ENCODE measurements around the gene CAMTA1. TPM values are rescaled to one million over a fixed set of nuclear protein-coding genes. Genes with fewer than 3 reads are reported as not detected.
"Not testable (repeated sequence)": the region's sequence is repeated elsewhere in the genome, so short reads cannot be mapped to it uniquely, and the experiment has no call there.

CAMTA1 gene
- total RNA-seq, 2 experiments from 2014 or later, result 45.5 to 45.6 TPM

GRCh38 chr1:7326366-7326765, 541.1 kb downstream of the CAMTA1 start:
- Mint-ChIP-seq H3K36me3 (no peaks in the 10 kb centered on the region), H3K4me3 (no peak overlapping the region), H3K27ac (no peak overlapping the region), H3K9me3 (peaks cover 7% of the 10 kb centered on the region), H3K27me3 (peaks cover 10% of the 10 kb centered on the region), H3K4me1 (no peaks in the 10 kb centered on the region)
- POLR2A ChIA-PET, result no interaction called here
- DNase-seq (no peak), ATAC-seq (ENCODE audit: low read depth) (no peak)

- no peak for DNase-seq
- POLR2A ChIA-PET, result no interaction called here
Observed at GRCh38 chr1:7327849-7328248, 542.6 kb downstream of the CAMTA1 start.

GRCh38 chr1:7329868-7330615, 544.8 kb downstream of the CAMTA1 start:
- Mint-ChIP-seq H3K9me3 (peaks cover 4% of the 10 kb centered on the region), H3K27ac (no peak overlapping the region), H3K4me3 (no peak overlapping the region), H3K36me3 (no peaks in the 10 kb centered on the region), H3K4me1 (peaks cover 2% of the 10 kb centered on the region), H3K27me3 (peaks cover 14% of the 10 kb centered on the region)
- DNase-seq (no peak), ATAC-seq (ENCODE audit: low read depth) (no peak)
- POLR2A ChIA-PET, result no interaction called here

More at GRCh38 chr1:7327849-7328248, 542.6 kb downstream of the CAMTA1 start:
- Mint-ChIP-seq H3K36me3 (no peaks in the 10 kb centered on the region), H3K4me1 (no peaks in the 10 kb centered on the region), H3K27me3 (peaks cover 10% of the 10 kb centered on the region), H3K9me3 (peaks cover 7% of the 10 kb centered on the region), H3K4me3 (no peak overlapping the region), H3K27ac (no peak overlapping the region)
- ATAC-seq (ENCODE audit: low read depth), result no peak

GRCh38 chr1:7330726-7331125, 545.5 kb downstream of the CAMTA1 start:
- DNase-seq, H3K9me3 Mint-ChIP-seq, POLR2A ChIA-PET: not testable (repeated sequence)

GRCh38 chr1:7331926-7332535, 546.8 kb downstream of the CAMTA1 start:
- Mint-ChIP-seq H3K36me3 (no peaks in the 10 kb centered on the region), H3K4me1 (peaks cover 2% of the 10 kb centered on the region), H3K27ac (no peak overlapping the region), H3K4me3 (no peak overlapping the region), H3K9me3 (peaks cover 1% of the 10 kb centered on the region), H3K27me3 (peaks cover 14% of the 10 kb centered on the region)
- POLR2A ChIA-PET, result no interaction called here
- ATAC-seq (ENCODE audit: low read depth), result no peak
- DNase-seq, result no peak

More at GRCh38 chr1:7330726-7331125, 545.5 kb downstream of the CAMTA1 start:
- not testable (repeated sequence) for H3K36me3 Mint-ChIP-seq; H3K4me1 Mint-ChIP-seq; H3K4me3 Mint-ChIP-seq; ATAC-seq (ENCODE audit: low read depth); H3K27ac Mint-ChIP-seq
- H3K27me3 Mint-ChIP-seq, result peaks cover 14% of the 10 kb centered on the region

GRCh38 chr1:7333094-7333493, 547.8 kb downstream of the CAMTA1 start:
- ATAC-seq (ENCODE audit: low read depth) (no peak), DNase-seq (no peak)
- Mint-ChIP-seq H3K9me3 (peaks cover 1% of the 10 kb centered on the region), H3K4me3 (no peak overlapping the region), H3K27ac (no peak overlapping the region), H3K4me1 (peaks cover 2% of the 10 kb centered on the region), H3K36me3 (no peaks in the 10 kb centered on the region), H3K27me3 (peaks cover 14% of the 10 kb centered on the region)
- POLR2A ChIA-PET, result no interaction called here

- Mint-ChIP-seq H3K9me3 (no peaks in the 10 kb centered on the region), H3K4me3 (no peak overlapping the region), H3K27me3 (peaks cover 13% of the 10 kb centered on the region), H3K36me3 (no peaks in the 10 kb centered on the region), H3K4me1 (peaks cover 2% of the 10 kb centered on the region), H3K27ac (no peak overlapping the region)
- no peak for ATAC-seq (ENCODE audit: low read depth)
- POLR2A ChIA-PET, result no interaction called here
- DNase-seq, result no peak
Observed at GRCh38 chr1:7333620-7334019, 548.4 kb downstream of the CAMTA1 start.

- POLR2A ChIA-PET, result no interaction called here
- H3K27ac Mint-ChIP-seq, result no peak overlapping the region
- peaks cover 10% of the 10 kb centered on the region for H3K27me3 Mint-ChIP-seq
- H3K9me3 Mint-ChIP-seq, result no peaks in the 10 kb centered on the region
- H3K4me3 Mint-ChIP-seq, result no peak overlapping the region
- ATAC-seq (ENCODE audit: low read depth) (no peak), DNase-seq (no peak)
- peaks cover 2% of the 10 kb centered on the region for H3K4me1 Mint-ChIP-seq
- H3K36me3 Mint-ChIP-seq, result no peaks in the 10 kb centered on the region
Observed at GRCh38 chr1:7334475-7335035, 549.3 kb downstream of the CAMTA1 start.

GRCh38 chr1:7335224-7335879, 550.1 kb downstream of the CAMTA1 start:
- POLR2A ChIA-PET, result no interaction called here
- H3K27me3 Mint-ChIP-seq, result peaks cover 7% of the 10 kb centered on the region
- no peak overlapping the region for H3K27ac Mint-ChIP-seq

GRCh38 chr1:7338439-7338838, 553.2 kb downstream of the CAMTA1 start:
- no peak for ATAC-seq (ENCODE audit: low read depth)
- Mint-ChIP-seq H3K4me3 (no peak overlapping the region), H3K4me1 (peaks cover 2% of the 10 kb centered on the region), H3K36me3 (no peaks in the 10 kb centered on the region), H3K9me3 (no peaks in the 10 kb centered on the region), H3K27ac (no peak overlapping the region), H3K27me3 (peaks cover 7% of the 10 kb centered on the region)
- DNase-seq, result no peak
- POLR2A ChIA-PET, result no interaction called here

More at GRCh38 chr1:7335224-7335879, 550.1 kb downstream of the CAMTA1 start:
- DNase-seq (no peak), ATAC-seq (ENCODE audit: low read depth) (no peak)
- Mint-ChIP-seq H3K4me3 (no peak overlapping the region), H3K36me3 (no peaks in the 10 kb centered on the region), H3K9me3 (no peaks in the 10 kb centered on the region), H3K4me1 (peaks cover 2% of the 10 kb centered on the region)

- Mint-ChIP-seq H3K27me3 (peaks cover 7% of the 10 kb centered on the region), H3K27ac (no peak overlapping the region), H3K36me3 (no peaks in the 10 kb centered on the region), H3K4me3 (no peak overlapping the region), H3K4me1 (peaks cover 2% of the 10 kb centered on the region), H3K9me3 (peaks cover 1% of the 10 kb centered on the region)
- POLR2A ChIA-PET, result no interaction called here
- no peak for DNase-seq
- no peak for ATAC-seq (ENCODE audit: low read depth)
Observed at GRCh38 chr1:7339014-7339413, 553.8 kb downstream of the CAMTA1 start.

GRCh38 chr1:7339953-7340352, 554.7 kb downstream of the CAMTA1 start:
- H3K4me1 Mint-ChIP-seq, result no peaks in the 10 kb centered on the region
- DNase-seq (no peak), ATAC-seq (ENCODE audit: low read depth) (no peak)
- no peak overlapping the region for H3K27ac Mint-ChIP-seq
- H3K4me3 Mint-ChIP-seq, result no peak overlapping the region
- H3K27me3 Mint-ChIP-seq, result peaks cover 2% of the 10 kb centered on the region
- no peaks in the 10 kb centered on the region for H3K36me3 Mint-ChIP-seq
- H3K9me3 Mint-ChIP-seq, result peaks cover 1% of the 10 kb centered on the region
- POLR2A ChIA-PET, result no interaction called here

GRCh38 chr1:7341145-7341905, 556.1 kb downstream of the CAMTA1 start:
- peaks cover 1% of the 10 kb centered on the region for H3K9me3 Mint-ChIP-seq
- POLR2A ChIA-PET, result no interaction called here
- DNase-seq (no peak), ATAC-seq (ENCODE audit: low read depth) (no peak)
- H3K4me3 Mint-ChIP-seq, result no peak overlapping the region
- H3K4me1 Mint-ChIP-seq, result no peaks in the 10 kb centered on the region
- no peak overlapping the region for H3K27ac Mint-ChIP-seq
- H3K36me3 Mint-ChIP-seq, result no peaks in the 10 kb centered on the region
- peaks cover 2% of the 10 kb centered on the region for H3K27me3 Mint-ChIP-seq
